Right cardiac atrium (tissue), 5 donors: ENCODE results near the gene USP17L19. TPM values are rescaled to one million over a fixed set of nuclear protein-coding genes. Genes with fewer than 3 reads are reported as not detected.
"Not testable (repeated sequence)": the region's sequence is repeated elsewhere in the genome, so short reads cannot be mapped to it uniquely, and the experiment has no call there.

Experiments used
- ATAC-seq, 2 donors: fragments of 200-7000 bp; cut with Tn5 transposase; one replicate each; pipeline versions ENCODE4 v1.8.0 to v1.9.1; 2020; ENCODE audit warnings: moderate library complexity in 2 of 2, mild to moderate bottlenecking in 1 of 2
- DNase-seq, 3 donors: peaks; one replicate each; pipeline ENCODE4 v3.0.0-alpha.2; 2020
- H3K27ac ChIP-seq: one replicate; pipeline ENCODE4 v1.5.1; 2013; ENCODE audit warnings: mild to moderate bottlenecking, low read length, control low read depth, moderate library complexity
- H3K27me3 ChIP-seq: one replicate; pipeline ENCODE4 v1.6.1; 2013; ENCODE audit not compliant: control insufficient read depth, insufficient read depth
- H3K4me1 ChIP-seq: one replicate; pipeline ENCODE4 v1.6.1; 2013; ENCODE audit warnings: low read length; ENCODE audit not compliant: control insufficient read depth, insufficient read depth
- H3K4me3 ChIP-seq: one replicate; pipeline ENCODE4 v1.5.1; 2013; ENCODE audit warnings: low read length, control low read depth
- H3K9me3 ChIP-seq: one replicate; pipeline ENCODE4 v1.6.1; 2013; ENCODE audit warnings: low read length; ENCODE audit not compliant: control insufficient read depth
- WGBS: extraction: QIAGEN DNeasy Blood & Tissue Kit; methylation state at CpG from one replicate; pipeline ENCODE4 v1.1.7; 2013; 5-methylcytosine and 5-hydroxymethylcytosine counted together
- intact Hi-C, 4 donors: fragments of 100-400 bp; cut with DNase I; formaldehyde crosslinking; loops; one replicate each; pipeline versions ENCODE4 v1.11.0 to v1.14.0; 2022 to 2023
- polyA plus RNA-seq: library from polyadenylated mRNA; stranded (reverse); fragments of 200-250 nt; gene quantifications from one replicate; pipeline ENCODE4 v1.2.3, GENCODE V29; 2013
- total RNA-seq, 4 donors: library from RNA; stranded (reverse); fragmentation: NEBNext Ultra II Directional; extraction: Animal tissue kit (Norgen Biotek cat#: 25700); gene quantifications; one replicate each; pipeline ENCODE4 v1.2.1, GENCODE V29; 2021
- donor health status: healthy with polysubstance abuse.
- donor health status: DM: no; HTN: yes; CAD: no.
- donor health status: DM: no; HTN: no; CAD: no.
- donor health status: DM: no; HTN: yes; CAD: no; lungs with severe emphysema.
- donor health status: DM: yes; HTN: yes; CAD: no.

The USP17L19 gene
- total and polyA plus RNA-seq, 5 donors, result not detected

DNA sequence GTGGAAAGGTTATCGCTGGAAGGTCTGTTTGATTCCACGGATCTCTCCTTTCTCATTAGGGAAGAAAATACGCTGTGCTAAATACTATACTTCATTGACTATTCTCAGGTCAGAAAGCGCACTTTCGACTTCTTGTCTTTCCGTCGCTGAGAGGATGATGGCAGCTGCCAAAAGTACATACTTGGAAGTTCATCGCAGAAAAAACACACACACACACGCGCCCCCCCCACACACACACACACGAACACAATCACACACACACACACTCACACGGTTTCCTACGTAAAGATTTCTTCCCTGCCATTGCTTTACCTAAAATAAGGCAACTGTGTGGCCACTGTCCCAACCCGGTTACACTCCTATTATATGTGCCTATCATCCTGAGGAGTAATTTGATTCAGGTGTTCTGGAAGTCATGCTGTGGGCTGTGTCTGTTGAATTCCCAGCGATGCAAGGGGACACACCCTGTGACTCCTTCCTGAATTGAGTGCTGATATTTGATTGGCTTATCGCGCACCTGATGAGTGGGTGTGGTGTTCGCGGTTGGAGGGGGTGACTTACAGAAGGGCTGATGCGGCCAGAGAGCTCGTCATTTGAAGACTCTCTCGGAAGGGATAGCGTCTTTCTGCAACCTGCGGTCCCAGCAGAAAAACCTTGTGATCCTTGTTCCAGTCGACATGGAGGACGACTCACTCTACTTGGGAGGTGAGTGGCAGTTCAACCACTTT lies 5.1 kb upstream of the USP17L19 start, which contains the start of gene USP17L18:
Gene USP17L18 (plus strand): TSS at position 678 of the 728 bp plus-strand sequence. CDS start 0 bp downstream, at position 678.
- intact Hi-C loops, H3K4me3 ChIP-seq, ATAC-seq, H3K9me3 ChIP-seq, H3K4me1 ChIP-seq, H3K27ac ChIP-seq, H3K27me3 ChIP-seq: not testable (repeated sequence)
- DNase-seq, result peak in 2 of 3 donors; percentile 1 to 4
- WGBS, result 89% methylated on average over 20 of the region's 26 CpGs

DNA sequence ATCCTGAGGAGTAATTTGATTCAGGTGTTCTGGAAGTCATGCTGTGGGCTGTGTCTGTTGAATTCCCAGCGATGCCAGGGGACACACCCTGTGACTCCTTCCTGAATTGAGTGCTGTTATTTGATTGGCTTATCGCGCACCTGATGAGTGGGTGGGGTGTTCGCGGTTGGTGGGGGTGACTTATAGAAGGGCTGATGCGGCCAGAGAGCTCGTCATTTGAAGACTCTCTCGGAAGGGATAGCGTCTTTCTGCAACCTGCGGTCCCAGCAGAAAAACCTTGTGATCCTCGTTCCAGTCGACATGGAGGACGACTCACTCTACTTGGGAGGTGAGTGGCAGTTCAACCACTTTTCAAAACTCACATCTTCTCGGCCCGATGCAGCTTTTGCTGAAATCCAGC lies 4.6 kb downstream of the USP17L19 start, which contains the start of gene USP17L20:
Gene USP17L20 (plus strand): TSS at position 301 of the 400 bp plus-strand sequence. CDS start 0 bp downstream, at position 301.
- H3K9me3 ChIP-seq, DNase-seq, H3K4me1 ChIP-seq, H3K27me3 ChIP-seq, H3K27ac ChIP-seq, ATAC-seq, intact Hi-C loops, H3K4me3 ChIP-seq: not testable (repeated sequence)
- no CpG with 5 or more reads among the region's 15 CpGs for WGBS

DNA sequence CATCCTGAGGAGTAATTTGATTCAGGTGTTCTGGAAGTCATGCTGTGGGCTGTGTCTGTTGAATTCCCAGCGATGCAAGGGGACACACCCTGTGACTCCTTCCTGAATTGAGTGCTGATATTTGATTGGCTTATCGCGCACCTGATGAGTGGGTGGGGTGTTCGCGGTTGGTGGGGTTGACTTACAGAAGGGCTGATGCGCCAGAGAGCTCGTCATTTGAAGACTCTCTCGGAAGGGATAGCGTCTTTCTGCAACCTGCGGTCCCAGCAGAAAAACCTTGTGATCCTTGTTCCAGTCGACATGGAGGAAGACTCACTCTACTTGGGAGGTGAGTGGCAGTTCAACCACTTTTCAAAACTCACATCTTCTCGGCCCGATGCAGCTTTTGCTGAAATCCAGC lies 9.4 kb downstream of the USP17L19 start, which contains the start of gene USP17L21:
Gene USP17L21 (plus strand): TSS at position 301 of the 400 bp plus-strand sequence. CDS start 0 bp downstream, at position 301.
- H3K9me3 ChIP-seq, H3K4me3 ChIP-seq, ATAC-seq, DNase-seq, intact Hi-C loops, H3K4me1 ChIP-seq, H3K27ac ChIP-seq, H3K27me3 ChIP-seq: not testable (repeated sequence)
- WGBS, result no CpG with 5 or more reads among the region's 13 CpGs

DNA sequence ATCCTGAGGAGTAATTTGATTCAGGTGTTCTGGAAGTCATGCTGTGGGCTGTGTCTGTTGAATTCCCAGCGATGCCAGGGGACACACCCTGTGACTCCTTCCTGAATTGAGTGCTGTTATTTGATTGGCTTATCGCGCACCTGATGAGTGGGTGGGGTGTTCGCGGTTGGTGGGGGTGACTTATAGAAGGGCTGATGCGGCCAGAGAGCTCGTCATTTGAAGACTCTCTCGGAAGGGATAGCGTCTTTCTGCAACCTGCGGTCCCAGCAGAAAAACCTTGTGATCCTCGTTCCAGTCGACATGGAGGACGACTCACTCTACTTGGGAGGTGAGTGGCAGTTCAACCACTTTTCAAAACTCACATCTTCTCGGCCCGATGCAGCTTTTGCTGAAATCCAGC lies 14.1 kb downstream of the USP17L19 start, which contains the start of gene USP17L22:
Gene USP17L22 (plus strand): TSS at position 301 of the 400 bp plus-strand sequence. CDS start 0 bp downstream, at position 301.
- H3K27me3 ChIP-seq, H3K27ac ChIP-seq, DNase-seq, H3K4me3 ChIP-seq, ATAC-seq, H3K9me3 ChIP-seq, intact Hi-C loops, H3K4me1 ChIP-seq: not testable (repeated sequence)
- WGBS, result no CpG with 5 or more reads among the region's 15 CpGs

DNA sequence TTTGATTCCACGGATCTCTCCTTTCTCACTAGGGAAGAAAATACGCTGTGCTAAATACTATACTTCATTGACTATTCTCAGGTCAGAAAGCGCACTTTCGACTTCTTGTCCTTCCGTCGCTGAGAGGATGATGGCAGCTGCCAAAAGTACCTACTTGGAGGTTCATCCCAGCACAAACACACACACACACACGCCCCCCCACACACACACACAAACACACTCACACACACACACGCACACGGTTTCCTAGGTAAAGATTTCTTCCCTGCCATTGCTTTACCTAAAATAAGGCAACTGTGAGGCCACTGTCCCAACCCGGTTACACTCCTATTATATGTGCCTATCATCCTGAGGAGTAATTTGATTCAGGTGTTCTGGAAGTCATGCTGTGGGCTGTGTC lies 18.5 kb downstream of the USP17L19 start:
- DNase-seq, result peak in 2 of 3 donors; percentile 17 to 60
- 83% methylated on average over 5 of the region's 10 CpGs for WGBS
- intact Hi-C loops, ATAC-seq, H3K9me3 ChIP-seq, H3K27me3 ChIP-seq, H3K4me3 ChIP-seq, H3K27ac ChIP-seq, H3K4me1 ChIP-seq: not testable (repeated sequence)

Other genes with a start within 250 kb of the USP17L19 start
- not detected for gene FAM90A26, start 83.0 kb upstream of the USP17L19 start, total RNA-seq
- not detected for gene FAM90A26, start 83.0 kb upstream of the USP17L19 start, polyA plus RNA-seq
- not detected for gene USP17L10, start 42.7 kb upstream of the USP17L19 start, total RNA-seq
- not detected for gene USP17L10, start 42.7 kb upstream of the USP17L19 start, polyA plus RNA-seq
- not detected for gene USP17L11, start 38.0 kb upstream of the USP17L19 start, total RNA-seq
- gene USP17L11, start 38.0 kb upstream of the USP17L19 start, polyA plus RNA-seq, result not detected
- gene USP17L12, start 33.2 kb upstream of the USP17L19 start, total RNA-seq, result not detected
- not detected for gene USP17L12, start 33.2 kb upstream of the USP17L19 start, polyA plus RNA-seq
- gene USP17L13, start 28.5 kb upstream of the USP17L19 start, total RNA-seq, result not detected
- not detected for gene USP17L13, start 28.5 kb upstream of the USP17L19 start, polyA plus RNA-seq
- gene USP17L15, start 19.0 kb upstream of the USP17L19 start, total RNA-seq, result not detected
- gene USP17L15, start 19.0 kb upstream of the USP17L19 start, polyA plus RNA-seq, result not detected
- gene USP17L17, start 9.5 kb upstream of the USP17L19 start, total RNA-seq, result not detected
- gene USP17L17, start 9.5 kb upstream of the USP17L19 start, polyA plus RNA-seq, result not detected
- not detected for gene USP17L18, start 4.7 kb upstream of the USP17L19 start, total RNA-seq
- not detected for gene USP17L18, start 4.7 kb upstream of the USP17L19 start, polyA plus RNA-seq
- not detected for gene USP17L20, start 4.7 kb downstream of the USP17L19 start, total RNA-seq
- gene USP17L20, start 4.7 kb downstream of the USP17L19 start, polyA plus RNA-seq, result not detected
- gene USP17L21, start 9.5 kb downstream of the USP17L19 start, total RNA-seq, result not detected
- not detected for gene USP17L21, start 9.5 kb downstream of the USP17L19 start, polyA plus RNA-seq
- gene USP17L22, start 14.2 kb downstream of the USP17L19 start, total RNA-seq, result not detected
- not detected for gene USP17L22, start 14.2 kb downstream of the USP17L19 start, polyA plus RNA-seq
- not detected for gene USP17L24, start 71.8 kb downstream of the USP17L19 start, total RNA-seq
- not detected for gene USP17L24, start 71.8 kb downstream of the USP17L19 start, polyA plus RNA-seq
- gene USP17L25, start 76.5 kb downstream of the USP17L19 start, total RNA-seq, result not detected
- not detected for gene USP17L25, start 76.5 kb downstream of the USP17L19 start, polyA plus RNA-seq
- not detected for gene USP17L26, start 81.3 kb downstream of the USP17L19 start, total RNA-seq
- not detected for gene USP17L26, start 81.3 kb downstream of the USP17L19 start, polyA plus RNA-seq
- gene USP17L5, start 86.0 kb downstream of the USP17L19 start, total RNA-seq, result not detected
- gene USP17L5, start 86.0 kb downstream of the USP17L19 start, polyA plus RNA-seq, result not detected
- not detected for gene USP17L27, start 90.8 kb downstream of the USP17L19 start, total RNA-seq
- gene USP17L27, start 90.8 kb downstream of the USP17L19 start, polyA plus RNA-seq, result not detected
- not detected for gene USP17L28, start 95.5 kb downstream of the USP17L19 start, total RNA-seq
- not detected for gene USP17L28, start 95.5 kb downstream of the USP17L19 start, polyA plus RNA-seq
- gene USP17L29, start 100.3 kb downstream of the USP17L19 start, total RNA-seq, result not detected
- not detected for gene USP17L29, start 100.3 kb downstream of the USP17L19 start, polyA plus RNA-seq
- gene USP17L30, start 109.8 kb downstream of the USP17L19 start, total RNA-seq, result not detected
- not detected for gene USP17L30, start 109.8 kb downstream of the USP17L19 start, polyA plus RNA-seq
- gene DEFB131A, start 191.0 kb downstream of the USP17L19 start, total RNA-seq, result not detected
- not detected for gene DEFB131A, start 191.0 kb downstream of the USP17L19 start, polyA plus RNA-seq